ENCODE data around the gene ABCC2. TPM values are rescaled to one million over a fixed set of nuclear protein-coding genes. Genes with fewer than 3 reads are reported as not detected.

ABCC2 gene
- total and polyA plus RNA-seq, 9 of the 15 experiments (the other 6 are each of a cell fraction or from before 2014, with no cell fraction given), result 0.03 to 0.18 (median 0.10) TPM; not detected in 1

- 0% methylated on average over 8 of the region's 8 CpGs for WGBS (ENCODE audit: insufficient coverage, low coverage, missing lambda C conversion rate)
- in situ Hi-C loops (cut with MboI), result no loop called here
- peaks cover 13 to 18% of the 10 kb centered on the region in 2 experiments; a peak in 4 of 5 replicates for H3K27me3 ChIP-seq (ENCODE audit: control insufficient read depth in 2 of 2, insufficient read depth in 2 of 2, low read length in 2 of 2)
- no peaks in the 10 kb centered on the region for H3K9me3 ChIP-seq (replicated peaks; ENCODE audit: control insufficient read depth, insufficient read depth, low read depth, low read length)
- no peak overlapping the region for H2AFZ ChIP-seq (ENCODE audit: low read depth, low read length)
- no peak for DNase-seq (ENCODE audit: extremely low read depth in 1 of 4, low spot score in 3 of 4)
- H4K20me1 ChIP-seq (replicated peaks; ENCODE audit: control insufficient read depth, insufficient read depth, low read length), result no peaks in the 10 kb centered on the region
- H3K36me3 ChIP-seq (ENCODE audit: control insufficient read depth, insufficient read depth, low read length), result no peaks in the 10 kb centered on the region
- no peak for ATAC-seq
- no peak overlapping the region for H3K9ac ChIP-seq (ENCODE audit: insufficient read depth in 1 of 2, low read depth in 2 of 2, low read length in 2 of 2)
- no peaks in the 10 kb centered on the region for H3K79me2 ChIP-seq (ENCODE audit: control insufficient read depth, insufficient read depth, low read length)
- H3K27ac ChIP-seq (ENCODE audit: extremely low read depth, low read depth, low read length), result no peak overlapping the region
- H3K4me1 ChIP-seq (replicated peaks in 1 of 2; ENCODE audit: control insufficient read depth in 2 of 2, insufficient read depth in 2 of 2, low read length in 2 of 2), result no peaks in the 10 kb centered on the region
- H3K4me3 ChIP-seq, result no peak overlapping the region
- BruUV-seq (replicated peaks), result no TSS peak
- intact Hi-C loops (cut with micrococcal nuclease), result no loop called here
- no peak for FAIRE-seq
- H3K4me2 ChIP-seq (ENCODE audit: insufficient read depth, low read length), result no peak overlapping the region
- POLR2A ChIA-PET, result no interaction called here
- CTCF ChIA-PET (ENCODE audit: low intra/inter-chr PET ratio), result no interaction called here
- no peaks in the 10 kb centered on the region for H3K9me1 ChIP-seq (ENCODE audit: control insufficient read depth, insufficient read depth, low read length)
- TF ChIP-seq SNAPC5 (CRISPR knock-in tag; IDR thresholded peaks at IDR 0.05), result no peak
- no peak for TF ChIP-seq RHOXF2B (CRISPR knock-in tag; conservative IDR thresholded peaks at IDR 0.05)
- TF ChIP-seq IRF1 (CRISPR knock-in tag; IDR thresholded peaks at IDR 0.05; ENCODE audit: borderline replicate concordance), result no peak
- no peak for TF ChIP-seq ZNF140 (CRISPR knock-in tag; IDR thresholded peaks at IDR 0.05)
- TF ChIP-seq ZBTB9 (CRISPR knock-in tag; IDR thresholded peaks at IDR 0.05), result no peak
- no peak for TF ChIP-seq ZNF79 (CRISPR knock-in tag; IDR thresholded peaks at IDR 0.05; ENCODE audit: low read depth)
- TF ChIP-seq MTF1 (CRISPR knock-in tag; IDR thresholded peaks at IDR 0.05; ENCODE audit: borderline replicate concordance), result no peak
- no peak for TF ChIP-seq RBM22 (IDR thresholded peaks at IDR 0.05; ENCODE audit: low read depth, low read length, poor library complexity, severe bottlenecking)
- no peak for TF ChIP-seq TRIM28 (IDR thresholded peaks at IDR 0.05)
- TF ChIP-seq ZSCAN32 (CRISPR knock-in tag; IDR thresholded peaks at IDR 0.05), result no peak
- no peak for TF ChIP-seq BCL6 (CRISPR knock-in tag; IDR thresholded peaks at IDR 0.05)
- TF ChIP-seq HMGXB4 (CRISPR knock-in tag; IDR thresholded peaks at IDR 0.05), result no peak
- no peak for TF ChIP-seq CBX3 (IDR thresholded peaks at IDR 0.05; ENCODE audit: borderline replicate concordance in 1 of 2, low read length in 2 of 2)
Observed at GRCh38 chr10:99858849-99859248, 76.4 kb downstream of the ABCC2 start.
